CD14-positive monocyte (primary cell): Measurements from ENCODE around the gene LIN28B. TPM values are rescaled to one million over a fixed set of nuclear protein-coding genes. Genes with fewer than 3 reads are reported as not detected.

Experiments used
- DNase-seq, 3 donors: peaks; one replicate each; pipeline ENCODE4 v3.0.0-alpha.2; 2011 to 2022
- H2AFZ ChIP-seq: 2 replicates; pipeline ENCODE4 v1.6.0; 2012; ENCODE audit warnings: mild to moderate bottlenecking, low read depth, low read length, inconsistent platforms; ENCODE audit not compliant: insufficient read depth, poor library complexity, severe bottlenecking
- H3K27ac ChIP-seq, 2 donors: 1 replicate in 1 of 2; 2 replicates in 1 of 2; pipeline ENCODE4 v1.5.1; 2012 to 2013; ENCODE audit warnings: low read length in 2 of 2, control low read depth in 1 of 2, inconsistent platforms in 1 of 2, low read depth in 1 of 2, mild to moderate bottlenecking in 1 of 2
- H3K27me3 ChIP-seq, 2 donors: one replicate each; pipeline versions ENCODE4 v1.6.0 to v1.6.1; 2011 to 2013; ENCODE audit warnings: low read length in 2 of 2; ENCODE audit not compliant: control insufficient read depth in 2 of 2, insufficient read depth in 2 of 2
- H3K36me3 ChIP-seq, 2 donors: replicated peaks in 1 of 2; 1 replicate in 1 of 2; 2 replicates in 1 of 2; pipeline versions ENCODE4 v1.5.1 to v1.6.1; 2012 to 2013; ENCODE audit warnings: low read length in 2 of 2, control low read depth in 1 of 2, inconsistent platforms in 1 of 2, mild to moderate bottlenecking in 1 of 2; ENCODE audit not compliant: insufficient read depth in 2 of 2, control insufficient read depth in 1 of 2
- H3K4me1 ChIP-seq, 2 donors: 1 replicate in 1 of 2; 2 replicates in 1 of 2; pipeline versions ENCODE4 v1.5.1 to v1.6.1; 2012 to 2013; ENCODE audit warnings: low read length in 2 of 2, control low read depth in 1 of 2, inconsistent platforms in 1 of 2, mild to moderate bottlenecking in 1 of 2, moderate library complexity in 1 of 2; ENCODE audit not compliant: insufficient read depth in 2 of 2, control insufficient read depth in 1 of 2
- H3K4me2 ChIP-seq: replicated peaks from 2 replicates; pipeline ENCODE3; 2012; ENCODE audit warnings: low read length, moderate library complexity, mild to moderate bottlenecking; ENCODE audit not compliant: poor library complexity, severe bottlenecking; ENCODE audit errors: extremely low read depth
- H3K4me3 ChIP-seq, 3 experiments: fragments of 200-600 bp in 1 of 3; sonication (generic) in 1 of 3; replicated peaks in 1 of 3; 1 replicate in 2 of 3; 2 replicates in 1 of 3; pipeline ENCODE4 v1.5.1; 2011 to 2013; ENCODE audit warnings: low read length in 3 of 3, mild to moderate bottlenecking in 3 of 3, control low read depth in 2 of 3, low read depth in 2 of 3, inconsistent platforms in 1 of 3, moderate library complexity in 1 of 3
- H3K79me2 ChIP-seq: 2 replicates; pipeline ENCODE4 v1.6.0; 2012; ENCODE audit warnings: mild to moderate bottlenecking, control low read depth, inconsistent platforms, low read length, moderate library complexity; ENCODE audit not compliant: insufficient read depth
- H3K9ac ChIP-seq: 2 replicates; pipeline ENCODE4 v1.6.0; 2017; ENCODE audit warnings: low read length, mild to moderate bottlenecking; ENCODE audit not compliant: insufficient read depth, poor library complexity, severe bottlenecking
- H3K9me3 ChIP-seq, 2 donors: replicated peaks in 1 of 2; 1 replicate in 1 of 2; 2 replicates in 1 of 2; pipeline versions ENCODE4 v1.5.1 to v1.6.1; 2012 to 2013; ENCODE audit warnings: low read length in 2 of 2, control low read depth in 1 of 2; ENCODE audit not compliant: control insufficient read depth in 1 of 2, insufficient read depth in 1 of 2
- H4K20me1 ChIP-seq: 2 replicates; pipeline ENCODE4 v1.6.0; 2012; ENCODE audit warnings: mild to moderate bottlenecking, low read length, control low read depth, moderate library complexity; ENCODE audit not compliant: insufficient read depth
- H3K27ac Mint-ChIP-seq, 7 donors: one replicate each; pipeline ENCODE4 v1.8.0; 2020; ENCODE audit warnings: mild to moderate bottlenecking in 7 of 7, mixed read lengths in 7 of 7, moderate library complexity in 6 of 7, inconsistent platforms in 2 of 7
- H3K27me3 Mint-ChIP-seq, 3 donors: one replicate each; pipeline ENCODE4 v1.8.0; 2021 to 2022; ENCODE audit warnings: low read depth in 3 of 3, mild to moderate bottlenecking in 3 of 3, mixed read lengths in 3 of 3, moderate library complexity in 3 of 3, inconsistent platforms in 1 of 3
- H3K36me3 Mint-ChIP-seq, 2 donors: one replicate each; pipeline ENCODE4 v1.8.0; 2020; ENCODE audit warnings: mixed read lengths in 2 of 2, inconsistent platforms in 1 of 2, mild to moderate bottlenecking in 1 of 2
- H3K4me1 Mint-ChIP-seq: one replicate; pipeline ENCODE4 v1.8.0; 2020; ENCODE audit warnings: mild to moderate bottlenecking, mixed read lengths
- H3K4me3 Mint-ChIP-seq, 2 donors: one replicate each; pipeline ENCODE4 v1.8.0; 2020; ENCODE audit warnings: mild to moderate bottlenecking in 2 of 2, mixed read lengths in 2 of 2, moderate library complexity in 1 of 2
- H3K9me3 Mint-ChIP-seq, 7 donors: one replicate each; pipeline ENCODE4 v1.8.0; 2020 to 2022; ENCODE audit warnings: mixed read lengths in 7 of 7, mild to moderate bottlenecking in 6 of 7, moderate library complexity in 6 of 7, inconsistent platforms in 2 of 7
- CTCF ChIP-seq: fragments of 200-600 bp; IDR thresholded peaks from one replicate; pipeline ENCODE4 v1.8.0; 2022; ENCODE audit warnings: antibody characterized with exemption, mild to moderate bottlenecking
- WGBS: methylation state at CpG from one replicate; pipeline ENCODE4 v1.1.5; 2013; ENCODE audit warnings: missing lambda C conversion rate; ENCODE audit not compliant: insufficient coverage; 5-methylcytosine and 5-hydroxymethylcytosine counted together
- intact Hi-C, 2 donors: fragments of 100-400 bp; cut with micrococcal nuclease; formaldehyde crosslinking; loops; one replicate each; pipeline versions ENCODE4 v1.15.0 to v1.15.1; 2023
- polyA plus RNA-seq, 3 donors: library from polyadenylated mRNA; depleted of rRNA in 1 of 3; unstranded in 2 of 3; stranded (reverse) in 1 of 3; fragments of 300-500 nt in 2 of 3; fragments of >200 nt in 1 of 3; fragmentation: Illumina TruSeq in 2 of 3; gene quantifications; 1 replicate in 2 of 3; 2 replicates in 1 of 3; pipeline ENCODE4 v1.2.3, GENCODE V29; 2012 to 2021

Gene LIN28B
- polyA plus RNA-seq, 3 donors = not detected

- Histone ChIP-seq H3K4me2 (no peak overlapping the region), H3K4me1 (no peaks in the 10 kb centered on the region), H3K36me3 (no peaks in the 10 kb centered on the region), H3K9ac (no peak overlapping the region), H3K9me3 (no peaks in the 10 kb centered on the region), H2AFZ (no peak overlapping the region), H3K4me3 (no peak overlapping the region), H3K27ac (no peak overlapping the region), H3K27me3 (no peaks in the 10 kb centered on the region), H4K20me1 (no peaks in the 10 kb centered on the region), H3K79me2 (no peaks in the 10 kb centered on the region)
- peaks cover 0 to 4% (median 2%) of the 10 kb centered on the region in 3 donors for H3K27me3 Mint-ChIP-seq
- H3K4me3 Mint-ChIP-seq = no peak overlapping the region
- no peaks in the 10 kb centered on the region for H3K36me3 Mint-ChIP-seq
- no peak overlapping the region for H3K27ac Mint-ChIP-seq
- H3K4me1 Mint-ChIP-seq = no peaks in the 10 kb centered on the region
- intact Hi-C loops = no loop called here
- no peak for TF ChIP-seq CTCF
- no peak for DNase-seq
- no CpG with 5 or more reads among the region's 1 CpG for WGBS
- H3K9me3 Mint-ChIP-seq = peaks cover 0 to 11% (median 8%) of the 10 kb centered on the region in 7 donors
These were observed 88.6 kb downstream of the LIN28B start for GRCh38 chr6:105045526-105045925.

- no peaks in the 10 kb centered on the region for H4K20me1 ChIP-seq
- intact Hi-C loops = no loop called here
- no peaks in the 10 kb centered on the region for H3K79me2 ChIP-seq
- no peak for TF ChIP-seq CTCF
- H3K27ac ChIP-seq = no peak overlapping the region
- 52% methylated on average over 2 of the region's 3 CpGs for WGBS
- peaks cover 0 to 2% (median 0%) of the 10 kb centered on the region in 3 donors for H3K27me3 Mint-ChIP-seq
- H3K36me3 ChIP-seq = no peaks in the 10 kb centered on the region
- H3K9ac ChIP-seq = no peak overlapping the region
- H3K4me1 ChIP-seq = no peaks in the 10 kb centered on the region
- no peaks in the 10 kb centered on the region for H3K9me3 ChIP-seq
- H3K9me3 Mint-ChIP-seq = peaks cover 0 to 14% (median 9%) of the 10 kb centered on the region in 7 donors
- H3K4me1 Mint-ChIP-seq = no peaks in the 10 kb centered on the region
- no peaks in the 10 kb centered on the region for H3K27me3 ChIP-seq
- no peak for DNase-seq
- H3K4me3 Mint-ChIP-seq = no peak overlapping the region
- no peak overlapping the region for H2AFZ ChIP-seq
- no peaks in the 10 kb centered on the region for H3K36me3 Mint-ChIP-seq
- H3K27ac Mint-ChIP-seq = no peak overlapping the region
- H3K4me3 ChIP-seq = no peak overlapping the region
- H3K4me2 ChIP-seq = no peak overlapping the region
These were observed 95.1 kb downstream of the LIN28B start for GRCh38 chr6:105051941-105052471.
